ENCODE data around the gene MTA3. TPM values are rescaled to one million over a fixed set of nuclear protein-coding genes. Genes with fewer than 3 reads are reported as not detected.

The MTA3 gene
- total RNA-seq, 1 experiment from 2014 or later, result 57.1 TPM

GRCh38 chr2:42721898-42722297 is 153.5 kb downstream of the MTA3 start:
- no peaks in the 10 kb centered on the region for H3K27me3 ChIP-seq (replicated peaks; ENCODE audit: insufficient read depth, low read depth, low read length, poor library complexity)
- no TSS peak for BruUV-seq (replicated peaks)
- no peaks in the 10 kb centered on the region for H3K36me3 ChIP-seq (ENCODE audit: insufficient read depth, low read length, poor library complexity, severe bottlenecking)
- H3K9me3 ChIP-seq (ENCODE audit: low read depth, low read length, poor library complexity, severe bottlenecking), result no peaks in the 10 kb centered on the region
- ChIA-PET CTCF (no interaction called here), POLR2A (ENCODE audit: low non-redundant PET) (no interaction called here)
- no peak for DNase-seq (ENCODE audit: low spot score)
- no peak overlapping the region for H3K4me3 ChIP-seq (ENCODE audit: low read depth, low read length, poor library complexity, severe bottlenecking)
- no peaks in the 10 kb centered on the region for H3K4me1 ChIP-seq (ENCODE audit: insufficient read depth, low read length, poor library complexity, severe bottlenecking)
- no peak overlapping the region for H3K27ac ChIP-seq (ENCODE audit: low read depth, low read length, poor library complexity, severe bottlenecking)
- intact Hi-C loops (cut with micrococcal nuclease; ENCODE audit: unreplicated experiment), result no loop called here
- TF ChIP-seq EZH2 (IDR thresholded peaks at IDR 0.05; ENCODE audit: borderline replicate concordance, low read depth, low read length, poor library complexity, severe bottlenecking) (no peak), CTCF (conservative IDR thresholded peaks at IDR 0.05; ENCODE audit: low read depth, low read length) (no peak)

DNA sequence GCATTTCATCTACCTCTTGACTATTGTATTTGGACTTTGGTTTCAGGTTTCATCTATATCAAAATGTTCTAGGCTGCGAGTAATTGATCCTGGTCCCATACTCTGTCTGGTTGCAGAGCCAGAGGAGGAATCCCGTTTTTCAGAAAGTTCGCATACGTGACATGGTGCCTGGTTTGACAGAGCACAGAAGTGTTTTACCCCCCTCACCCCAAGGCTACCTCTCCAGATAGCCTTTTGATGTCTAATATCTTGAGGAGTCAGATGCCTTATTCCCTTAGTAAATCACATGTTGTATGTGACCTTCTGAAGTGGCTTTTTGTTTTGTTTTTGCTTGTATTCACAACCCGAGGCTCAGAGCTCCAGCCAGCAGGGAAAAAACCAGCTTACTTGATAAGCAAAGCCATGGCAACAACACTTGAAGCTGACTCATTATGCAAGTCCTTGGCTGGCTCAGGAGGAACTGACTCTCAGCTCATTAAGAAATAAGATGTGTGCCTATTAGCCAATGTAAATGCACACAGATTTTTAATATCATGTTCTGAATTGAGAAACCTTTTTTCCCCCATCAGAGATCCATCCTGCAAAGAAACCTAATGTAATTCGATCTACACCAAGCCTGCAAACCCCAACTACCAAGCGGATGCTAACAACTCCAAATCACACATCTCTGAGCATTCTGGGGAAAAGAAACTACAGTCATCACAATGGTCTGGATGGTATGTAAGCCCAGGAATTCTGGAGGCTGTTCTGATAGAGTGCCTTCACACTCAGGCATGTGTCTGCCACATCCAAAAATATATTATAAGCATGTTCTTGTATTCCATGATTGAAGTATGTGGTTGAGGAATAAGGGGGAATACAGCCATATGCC is 154.1 kb downstream of the MTA3 start:
- no peak overlapping the region for H3K27ac ChIP-seq (ENCODE audit: low read depth, low read length, poor library complexity, severe bottlenecking)
- CTCF ChIA-PET, result no interaction called here
- BruUV-seq (replicated peaks), result no TSS peak

DNA sequence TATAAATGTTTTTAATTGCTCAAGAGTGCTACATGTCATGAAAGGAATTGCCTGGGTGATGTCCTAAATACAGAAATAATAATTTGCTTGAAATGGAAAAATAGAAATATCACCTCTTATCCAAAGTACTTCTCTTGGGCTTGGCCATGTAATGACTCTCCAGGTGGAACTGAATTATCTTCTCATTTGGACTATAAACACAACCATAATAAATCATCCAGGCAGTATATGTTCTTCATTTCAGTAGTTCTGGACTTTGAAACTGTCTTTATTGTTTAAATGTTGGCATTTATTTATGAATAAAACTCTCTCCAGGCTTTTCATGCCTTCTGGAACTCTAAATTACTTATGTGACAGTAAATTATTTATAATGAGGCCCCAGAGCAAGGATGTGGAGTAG is 155.0 kb downstream of the MTA3 start:
- Histone ChIP-seq H3K27ac (ENCODE audit: low read depth, low read length, poor library complexity, severe bottlenecking) (no peak overlapping the region), H3K4me1 (ENCODE audit: insufficient read depth, low read length, poor library complexity, severe bottlenecking) (no peaks in the 10 kb centered on the region), H3K36me3 (ENCODE audit: insufficient read depth, low read length, poor library complexity, severe bottlenecking) (no peaks in the 10 kb centered on the region), H3K4me3 (ENCODE audit: low read depth, low read length, poor library complexity, severe bottlenecking) (no peak overlapping the region), H3K27me3 (replicated peaks; ENCODE audit: insufficient read depth, low read depth, low read length, poor library complexity) (no peaks in the 10 kb centered on the region), H3K9me3 (ENCODE audit: low read depth, low read length, poor library complexity, severe bottlenecking) (no peaks in the 10 kb centered on the region)
- BruUV-seq (replicated peaks), result no TSS peak
- POLR2A ChIA-PET (ENCODE audit: low non-redundant PET), result no interaction called here
- intact Hi-C loops (cut with micrococcal nuclease; ENCODE audit: unreplicated experiment), result no loop called here
- TF ChIP-seq CTCF (conservative IDR thresholded peaks at IDR 0.05; ENCODE audit: low read depth, low read length) (no peak), EZH2 (IDR thresholded peaks at IDR 0.05; ENCODE audit: borderline replicate concordance, low read depth, low read length, poor library complexity, severe bottlenecking) (no peak)
- CTCF ChIA-PET, result no interaction called here
- DNase-seq (ENCODE audit: low spot score), result no peak

More for the DNA sequence above, 154.1 kb downstream of the MTA3 start:
- DNase-seq (ENCODE audit: low spot score), result peak; percentile 24
- Histone ChIP-seq H3K9me3 (ENCODE audit: low read depth, low read length, poor library complexity, severe bottlenecking) (no peaks in the 10 kb centered on the region), H3K36me3 (ENCODE audit: insufficient read depth, low read length, poor library complexity, severe bottlenecking) (no peaks in the 10 kb centered on the region), H3K27me3 (replicated peaks; ENCODE audit: insufficient read depth, low read depth, low read length, poor library complexity) (no peaks in the 10 kb centered on the region), H3K4me1 (ENCODE audit: insufficient read depth, low read length, poor library complexity, severe bottlenecking) (no peaks in the 10 kb centered on the region), H3K4me3 (ENCODE audit: low read depth, low read length, poor library complexity, severe bottlenecking) (no peak overlapping the region)
- POLR2A ChIA-PET (ENCODE audit: low non-redundant PET), result no interaction called here
- intact Hi-C loops (cut with micrococcal nuclease; ENCODE audit: unreplicated experiment), result no loop called here
- TF ChIP-seq EZH2 (IDR thresholded peaks at IDR 0.05; ENCODE audit: borderline replicate concordance, low read depth, low read length, poor library complexity, severe bottlenecking) (no peak), CTCF (conservative IDR thresholded peaks at IDR 0.05; ENCODE audit: low read depth, low read length) (no peak)

All from A673 (cell line).